Dendritic cell treated with granulocyte-macrophage colony-stimulating factor and Interleukin-4, amounts not matched to agents 40 ng/mL and 50 ng/mL, for 4 days (primary cell): Measurements from ENCODE around the gene GSTT4.

Source experiments
- H3K27ac Mint-ChIP-seq: one replicate; pipeline ENCODE4 v1.8.0; 2022; ENCODE audit warnings: mild to moderate bottlenecking, mixed read lengths
- H3K27me3 Mint-ChIP-seq: one replicate; pipeline ENCODE4 v1.8.0; 2022; ENCODE audit warnings: mild to moderate bottlenecking, mixed read lengths
- H3K36me3 Mint-ChIP-seq: one replicate; pipeline ENCODE4 v1.8.0; 2022; ENCODE audit warnings: low read depth, mixed read lengths
- H3K4me1 Mint-ChIP-seq: one replicate; pipeline ENCODE4 v1.8.0; 2022; ENCODE audit warnings: low read depth, mixed read lengths
- H3K4me3 Mint-ChIP-seq: one replicate; pipeline ENCODE4 v1.8.0; 2022; ENCODE audit warnings: mild to moderate bottlenecking, moderate library complexity, mixed read lengths
- H3K9me3 Mint-ChIP-seq: one replicate; pipeline ENCODE4 v1.8.0; 2022; ENCODE audit warnings: mixed read lengths
- intact Hi-C: fragments of 100-400 bp; cut with micrococcal nuclease; formaldehyde crosslinking; loops from one replicate; pipeline ENCODE4 v1.15.0; 2022

The GSTT4 gene

DNA sequence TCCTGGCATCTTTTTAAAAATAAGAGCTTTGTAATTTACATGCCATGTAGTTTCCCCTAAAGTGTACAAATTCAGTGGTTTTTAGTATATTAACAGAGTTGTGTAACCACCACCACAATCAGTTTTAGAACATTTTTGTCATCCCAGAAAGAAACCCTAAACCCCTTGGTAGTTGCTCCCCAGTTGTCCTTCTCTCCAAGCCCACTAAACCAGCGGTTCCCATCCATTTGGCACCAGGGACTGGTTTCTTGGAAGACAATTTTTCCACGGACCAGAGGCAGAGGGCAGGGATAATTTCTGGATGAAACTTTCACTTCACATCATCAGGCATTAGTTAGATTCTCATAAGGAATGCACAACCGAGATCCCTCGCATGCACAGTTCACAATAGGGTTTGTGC, 28.5 kb upstream of the GSTT4 start:
- peaks cover 36% of the 10 kb centered on the region for H3K4me1 Mint-ChIP-seq
- no peak overlapping the region for H3K4me3 Mint-ChIP-seq
- intact Hi-C loops, result no loop called here
- H3K27ac Mint-ChIP-seq, result peak overlapping the region; percentile 29
- no peaks in the 10 kb centered on the region for H3K27me3 Mint-ChIP-seq
- peaks cover 59% of the 10 kb centered on the region for H3K36me3 Mint-ChIP-seq
- H3K9me3 Mint-ChIP-seq, result no peaks in the 10 kb centered on the region

DNA sequence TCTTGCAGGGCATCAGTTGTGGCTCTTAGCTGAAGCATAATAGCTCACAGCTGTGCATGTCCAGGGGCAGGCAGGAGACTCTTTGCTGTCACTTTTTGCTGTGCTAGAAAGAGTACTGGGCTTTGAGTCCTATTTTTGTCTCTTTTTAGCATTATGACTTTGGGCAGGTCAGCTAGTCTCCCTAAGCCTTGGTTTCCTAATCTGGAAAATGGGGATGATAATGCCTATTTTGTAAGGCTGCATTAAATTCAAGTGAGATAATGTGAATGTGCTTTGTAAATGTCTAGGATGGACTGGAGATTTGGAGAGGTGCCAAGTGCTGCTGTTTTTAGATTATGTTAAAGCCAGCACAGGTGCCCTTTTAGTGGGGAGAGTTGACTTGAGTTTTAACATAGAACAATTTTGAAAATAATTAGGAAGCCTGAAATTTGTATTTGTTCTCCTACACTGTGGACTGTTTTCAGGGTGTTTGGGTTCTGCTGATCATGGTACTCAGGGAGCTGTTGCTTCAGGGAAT, 25.0 kb upstream of the GSTT4 start:
- Mint-ChIP-seq H3K4me1 (peaks cover 29% of the 10 kb centered on the region), H3K9me3 (no peaks in the 10 kb centered on the region), H3K4me3 (no peak overlapping the region), H3K27ac (no peak overlapping the region), H3K36me3 (peaks cover 39% of the 10 kb centered on the region), H3K27me3 (no peaks in the 10 kb centered on the region)
- intact Hi-C loops, result no loop called here

DNA sequence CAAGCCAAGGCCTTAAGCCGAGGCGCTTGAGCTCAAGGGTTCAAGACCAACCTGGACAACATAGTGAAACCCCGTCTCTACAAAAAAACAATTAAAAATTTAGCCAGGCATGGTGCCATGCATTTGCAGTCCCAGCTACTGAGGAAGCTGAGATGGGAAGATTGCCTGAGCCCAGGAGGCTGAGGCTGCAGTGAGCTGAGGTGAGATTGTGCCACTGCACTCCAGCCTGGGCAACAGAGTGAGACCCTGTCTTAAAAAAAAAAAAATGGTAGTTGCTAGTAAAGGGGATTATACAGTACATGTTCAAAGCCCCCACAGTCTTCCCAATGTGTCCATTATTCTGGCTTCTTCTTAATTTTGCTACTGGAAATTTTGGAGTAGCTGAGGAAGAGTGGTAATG, 24.1 kb upstream of the GSTT4 start:
- no peak overlapping the region for H3K27ac Mint-ChIP-seq
- intact Hi-C loops, result no loop called here
- no peaks in the 10 kb centered on the region for H3K9me3 Mint-ChIP-seq
- H3K4me3 Mint-ChIP-seq, result no peak overlapping the region
- no peaks in the 10 kb centered on the region for H3K27me3 Mint-ChIP-seq
- H3K36me3 Mint-ChIP-seq, result peaks cover 45% of the 10 kb centered on the region
- peaks cover 23% of the 10 kb centered on the region for H3K4me1 Mint-ChIP-seq

DNA sequence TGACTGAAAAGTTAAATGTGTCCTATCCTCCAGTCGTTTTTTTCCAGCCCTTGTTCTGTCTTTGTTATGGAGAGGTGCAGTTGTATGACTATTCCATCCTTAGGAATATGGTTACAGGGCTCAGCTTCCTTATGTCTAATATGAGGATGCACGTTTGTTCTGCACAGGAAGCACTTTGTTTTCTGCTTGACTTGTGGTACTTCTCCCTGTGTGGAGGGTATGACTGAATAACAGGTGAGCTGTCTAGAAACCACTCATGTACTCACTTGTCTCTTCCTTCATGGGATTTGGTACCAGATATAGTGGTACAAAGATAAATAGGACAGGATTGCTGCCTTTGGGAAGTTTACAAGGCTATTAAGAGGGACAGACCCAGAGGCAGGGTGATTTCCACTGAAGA, 23.3 kb upstream of the GSTT4 start:
- peaks cover 45% of the 10 kb centered on the region for H3K36me3 Mint-ChIP-seq
- H3K4me3 Mint-ChIP-seq, result no peak overlapping the region
- no peaks in the 10 kb centered on the region for H3K27me3 Mint-ChIP-seq
- intact Hi-C loops, result no loop called here
- peaks cover 16% of the 10 kb centered on the region for H3K4me1 Mint-ChIP-seq
- no peak overlapping the region for H3K27ac Mint-ChIP-seq
- no peaks in the 10 kb centered on the region for H3K9me3 Mint-ChIP-seq

DNA sequence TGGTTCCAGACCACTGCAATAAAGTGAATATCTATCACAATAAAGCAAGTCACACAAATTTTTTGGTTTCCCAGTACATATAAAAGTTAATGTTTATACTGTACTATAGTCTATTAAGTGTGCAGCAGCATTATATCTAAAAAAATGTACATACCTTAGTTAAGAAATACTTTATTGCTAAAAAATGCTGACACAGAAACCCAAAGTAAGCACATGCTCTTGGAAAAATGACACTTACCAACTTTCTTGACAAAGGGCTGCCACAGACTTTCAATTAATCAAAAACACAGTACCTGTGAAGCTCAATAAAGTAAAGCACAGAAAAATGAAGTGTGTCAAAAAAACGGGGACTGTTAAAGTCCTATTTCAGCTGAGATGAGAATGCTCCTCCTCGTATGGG, 22.7 kb upstream of the GSTT4 start:
- H3K4me1 Mint-ChIP-seq, result peaks cover 13% of the 10 kb centered on the region
- H3K4me3 Mint-ChIP-seq, result no peak overlapping the region
- H3K36me3 Mint-ChIP-seq, result peaks cover 42% of the 10 kb centered on the region
- H3K9me3 Mint-ChIP-seq, result no peaks in the 10 kb centered on the region
- intact Hi-C loops, result no loop called here
- H3K27ac Mint-ChIP-seq, result no peak overlapping the region
- no peaks in the 10 kb centered on the region for H3K27me3 Mint-ChIP-seq

DNA sequence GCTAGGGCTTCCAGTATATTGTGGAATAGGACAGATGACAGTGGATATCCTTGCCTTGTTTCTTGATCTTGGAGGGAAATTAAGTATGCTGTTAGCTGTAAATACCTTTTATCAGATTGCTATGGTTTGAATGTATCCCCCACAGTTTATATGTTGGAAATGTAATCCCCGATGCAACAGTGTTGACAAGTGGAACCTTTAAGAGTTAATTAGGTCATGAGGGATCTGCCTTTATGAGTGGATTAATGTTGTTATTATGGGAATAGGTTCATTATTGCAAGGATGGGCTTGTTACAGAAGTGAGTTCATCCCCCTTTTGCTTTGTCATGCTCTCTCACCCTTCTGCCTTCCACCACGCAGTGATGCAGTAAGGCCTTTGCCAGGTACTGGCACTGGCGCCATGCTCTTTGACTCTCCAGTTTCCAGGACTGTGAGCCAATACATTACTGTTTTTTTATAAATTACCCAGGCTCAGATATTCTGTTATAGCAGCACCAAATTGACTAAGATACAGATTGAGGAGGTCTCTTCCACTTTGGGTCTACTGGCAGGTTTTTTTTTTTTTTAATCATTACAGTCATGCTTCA, 22.2 kb upstream of the GSTT4 start:
- Mint-ChIP-seq H3K36me3 (peaks cover 42% of the 10 kb centered on the region), H3K4me1 (peaks cover 13% of the 10 kb centered on the region), H3K27ac (no peak overlapping the region)

DNA sequence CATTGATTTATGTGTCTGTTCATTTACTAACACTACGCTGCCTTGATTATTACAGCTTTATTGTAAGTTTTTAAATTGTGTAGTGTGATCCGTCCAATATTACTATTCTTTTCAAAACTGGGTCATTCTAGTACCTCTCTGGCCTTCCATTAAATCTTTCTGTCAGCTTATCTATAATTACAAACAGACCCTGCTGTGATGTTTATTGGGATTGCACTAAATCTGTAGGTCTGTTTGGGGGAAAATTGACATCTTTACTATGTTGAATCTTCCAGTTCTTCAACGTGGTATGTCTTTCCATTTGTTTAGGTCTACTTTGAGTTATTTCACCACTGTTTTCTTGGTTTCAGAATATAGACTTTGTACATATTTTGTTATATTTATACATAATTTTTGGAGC, 21.5 kb upstream of the GSTT4 start:
- intact Hi-C loops, result no loop called here

More for the DNA sequence above, 22.2 kb upstream of the GSTT4 start:
- H3K9me3 Mint-ChIP-seq, result no peaks in the 10 kb centered on the region
- no peak overlapping the region for H3K4me3 Mint-ChIP-seq
- H3K27me3 Mint-ChIP-seq, result no peaks in the 10 kb centered on the region
- intact Hi-C loops, result no loop called here

DNA sequence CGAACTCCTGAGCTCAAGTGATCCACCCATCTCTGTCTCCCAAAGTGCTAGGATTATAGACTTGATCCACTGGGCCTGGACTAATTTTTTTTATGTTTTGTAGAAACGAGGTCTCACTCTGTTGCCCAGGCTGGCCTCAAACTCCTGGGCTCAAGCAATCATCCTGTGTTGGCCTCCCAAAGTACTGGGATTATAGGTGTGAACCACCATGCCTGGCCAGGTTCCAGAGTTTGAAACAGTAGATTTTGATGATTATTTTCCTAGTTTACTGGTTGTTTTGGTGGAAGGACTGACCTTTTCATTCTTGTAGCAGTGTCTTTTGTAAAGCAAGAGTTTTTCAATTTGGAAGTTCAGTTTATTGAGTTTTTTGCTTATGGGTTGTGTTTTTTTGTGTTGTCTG, 20.8 kb upstream of the GSTT4 start:
- Mint-ChIP-seq H3K4me1 (peaks cover 7% of the 10 kb centered on the region), H3K4me3 (no peak overlapping the region), H3K27ac (no peak overlapping the region), H3K27me3 (no peaks in the 10 kb centered on the region), H3K36me3 (peaks cover 43% of the 10 kb centered on the region), H3K9me3 (no peaks in the 10 kb centered on the region)
- intact Hi-C loops, result no loop called here

More for the DNA sequence above, 21.5 kb upstream of the GSTT4 start:
- no peak overlapping the region for H3K27ac Mint-ChIP-seq
- H3K9me3 Mint-ChIP-seq, result no peaks in the 10 kb centered on the region
- H3K27me3 Mint-ChIP-seq, result no peaks in the 10 kb centered on the region
- peaks cover 43% of the 10 kb centered on the region for H3K36me3 Mint-ChIP-seq
- no peak overlapping the region for H3K4me3 Mint-ChIP-seq
- H3K4me1 Mint-ChIP-seq, result peaks cover 7% of the 10 kb centered on the region

DNA sequence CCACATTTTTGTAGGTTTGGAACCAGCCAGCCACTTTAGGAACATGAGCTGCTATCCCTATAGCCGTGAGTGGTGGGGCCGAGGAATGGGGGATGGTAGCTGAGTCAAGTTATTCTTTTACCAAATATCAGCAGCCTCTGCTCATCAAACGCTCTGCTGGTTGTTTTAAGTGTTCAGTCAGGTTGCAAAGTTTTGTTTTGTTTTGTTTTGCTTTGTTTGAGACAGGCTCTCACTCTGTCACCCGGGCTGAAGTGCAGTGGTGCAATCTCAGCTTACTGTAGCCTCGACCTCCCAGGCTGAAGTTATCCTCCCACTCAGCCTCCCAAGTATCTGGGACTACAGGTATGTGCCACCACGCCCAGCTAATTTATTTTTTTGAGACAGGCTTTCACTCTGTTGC, 20.2 kb upstream of the GSTT4 start:
- no peaks in the 10 kb centered on the region for H3K27me3 Mint-ChIP-seq
- H3K9me3 Mint-ChIP-seq, result no peaks in the 10 kb centered on the region
- H3K27ac Mint-ChIP-seq, result no peak overlapping the region
- H3K4me3 Mint-ChIP-seq, result no peak overlapping the region
- peaks cover 4% of the 10 kb centered on the region for H3K4me1 Mint-ChIP-seq
- peaks cover 37% of the 10 kb centered on the region for H3K36me3 Mint-ChIP-seq
- intact Hi-C loops, result no loop called here

DNA sequence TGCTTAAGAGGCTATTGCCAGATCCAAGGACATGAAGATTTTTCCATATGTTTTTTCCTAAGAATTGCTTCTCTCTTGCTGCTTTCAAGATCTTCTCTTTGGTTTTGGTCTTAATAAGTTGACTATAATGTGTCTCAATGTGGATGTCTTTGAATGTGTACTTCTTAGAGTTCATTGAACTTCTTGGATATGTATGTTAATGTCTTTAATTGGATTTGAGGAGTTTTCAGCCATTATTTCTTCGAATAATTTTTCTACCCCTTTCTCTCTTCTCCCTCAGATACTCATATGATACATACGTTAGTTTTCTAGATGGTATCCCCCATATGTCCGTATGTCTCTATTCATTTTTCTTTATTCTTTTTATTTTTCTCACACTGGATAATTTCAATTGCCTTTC, 19.1 kb upstream of the GSTT4 start:
- H3K27ac Mint-ChIP-seq, result no peak overlapping the region
- H3K36me3 Mint-ChIP-seq, result peaks cover 33% of the 10 kb centered on the region
- no peaks in the 10 kb centered on the region for H3K9me3 Mint-ChIP-seq
- H3K4me3 Mint-ChIP-seq, result no peak overlapping the region
- H3K4me1 Mint-ChIP-seq, result no peaks in the 10 kb centered on the region
- intact Hi-C loops, result no loop called here
- no peaks in the 10 kb centered on the region for H3K27me3 Mint-ChIP-seq

DNA sequence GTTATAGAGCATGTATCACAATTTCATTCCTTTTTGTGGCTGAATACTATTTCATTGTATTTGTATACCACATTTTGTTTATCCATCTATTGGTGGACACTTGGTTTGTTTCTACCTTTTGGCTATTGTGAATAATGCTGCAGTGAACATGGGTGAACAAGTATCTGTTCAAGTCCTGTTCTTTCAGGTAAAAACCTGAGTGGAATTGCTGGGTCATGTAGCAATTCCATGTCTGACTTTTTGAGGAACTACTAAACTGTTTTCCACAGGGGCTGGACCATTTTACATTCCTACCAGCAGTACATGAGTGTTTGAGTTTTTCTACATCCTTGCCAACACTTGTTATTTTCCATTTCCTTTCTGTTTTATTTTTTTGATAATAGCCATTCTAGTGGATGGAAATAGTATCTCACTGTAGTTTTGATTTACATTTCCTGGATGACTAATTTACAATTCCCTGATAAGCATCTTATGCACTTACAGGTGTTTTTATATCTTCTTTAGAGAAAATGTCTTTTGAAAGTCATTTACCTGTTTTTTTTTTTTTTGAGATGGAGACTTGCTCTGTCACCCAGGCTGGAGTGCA, 18.0 kb upstream of the GSTT4 start:
- no peaks in the 10 kb centered on the region for H3K4me1 Mint-ChIP-seq
- H3K27ac Mint-ChIP-seq, result no peak overlapping the region
- H3K9me3 Mint-ChIP-seq, result no peaks in the 10 kb centered on the region
- no peak overlapping the region for H3K4me3 Mint-ChIP-seq
- no peaks in the 10 kb centered on the region for H3K27me3 Mint-ChIP-seq
- intact Hi-C loops, result no loop called here
- peaks cover 38% of the 10 kb centered on the region for H3K36me3 Mint-ChIP-seq

DNA sequence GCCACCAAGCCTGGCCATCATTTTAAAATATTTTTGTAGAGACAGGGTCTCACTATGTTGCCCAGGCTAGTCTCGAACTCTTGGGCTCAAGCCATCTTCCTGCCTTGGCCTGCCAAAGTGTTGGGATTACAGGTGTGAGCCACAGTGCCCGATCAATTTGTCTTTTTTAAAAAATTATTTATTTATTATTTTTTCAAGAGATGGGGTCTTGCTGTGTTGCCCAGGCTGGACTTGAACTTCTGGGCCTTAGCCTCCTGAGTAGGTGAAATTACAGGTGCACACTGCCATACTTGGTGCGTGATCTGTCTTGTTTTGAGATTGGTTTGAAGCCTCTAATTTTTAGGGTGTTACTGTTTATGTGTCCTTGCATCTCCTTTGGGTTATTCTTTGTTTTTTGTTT, 16.1 kb upstream of the GSTT4 start:
- Mint-ChIP-seq H3K9me3 (no peaks in the 10 kb centered on the region), H3K36me3 (peaks cover 44% of the 10 kb centered on the region), H3K4me1 (peaks cover 5% of the 10 kb centered on the region), H3K27ac (no peak overlapping the region), H3K4me3 (no peak overlapping the region), H3K27me3 (no peaks in the 10 kb centered on the region)
- intact Hi-C loops, result no loop called here

DNA sequence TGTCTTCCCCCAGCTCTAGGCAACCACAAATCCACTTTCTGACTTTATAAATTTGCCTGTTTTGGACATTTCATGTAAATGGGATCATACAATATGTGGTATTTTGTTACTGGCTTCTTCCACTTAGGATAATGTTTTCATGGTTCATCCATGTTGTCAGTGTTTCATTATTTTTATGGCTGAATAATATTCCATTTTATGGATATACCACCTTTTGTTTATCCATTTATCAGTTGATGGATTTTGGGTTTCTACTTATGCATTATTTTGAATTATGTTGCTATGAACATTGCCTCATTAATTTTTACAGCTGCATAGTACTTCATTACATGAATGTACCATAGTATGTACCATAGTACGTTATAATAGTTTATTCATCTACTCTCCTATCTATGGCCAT, 10.9 kb upstream of the GSTT4 start:
- intact Hi-C loops, result no loop called here
- Mint-ChIP-seq H3K4me1 (peaks cover 31% of the 10 kb centered on the region), H3K27me3 (no peaks in the 10 kb centered on the region), H3K27ac (no peak overlapping the region), H3K4me3 (no peak overlapping the region), H3K9me3 (no peaks in the 10 kb centered on the region), H3K36me3 (peaks cover 28% of the 10 kb centered on the region)

DNA sequence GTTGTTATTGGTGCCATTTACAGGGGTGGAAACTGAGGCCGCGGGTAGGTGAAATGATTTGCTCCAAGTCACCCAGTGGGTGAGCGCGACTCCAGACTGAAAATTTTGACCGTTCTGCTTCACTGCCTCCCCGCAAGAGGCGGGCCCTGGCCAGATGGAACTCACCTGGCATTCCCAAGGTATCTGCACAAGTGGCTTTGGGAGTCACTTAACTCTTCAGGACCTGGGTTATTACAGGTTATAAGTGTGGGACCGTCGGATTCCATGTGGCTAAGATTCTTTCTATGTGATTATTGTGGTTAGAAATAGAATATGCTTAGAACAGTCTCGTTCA, 6.4 kb upstream of the GSTT4 start:
- intact Hi-C loops, result no loop called here
- no peaks in the 10 kb centered on the region for H3K27me3 Mint-ChIP-seq
- no peaks in the 10 kb centered on the region for H3K9me3 Mint-ChIP-seq
- H3K27ac Mint-ChIP-seq, result peak overlapping the region; percentile 97
- peak overlapping the region; percentile 89 for H3K4me3 Mint-ChIP-seq
- peaks cover 15% of the 10 kb centered on the region for H3K36me3 Mint-ChIP-seq
- H3K4me1 Mint-ChIP-seq, result peaks cover 43% of the 10 kb centered on the region

DNA sequence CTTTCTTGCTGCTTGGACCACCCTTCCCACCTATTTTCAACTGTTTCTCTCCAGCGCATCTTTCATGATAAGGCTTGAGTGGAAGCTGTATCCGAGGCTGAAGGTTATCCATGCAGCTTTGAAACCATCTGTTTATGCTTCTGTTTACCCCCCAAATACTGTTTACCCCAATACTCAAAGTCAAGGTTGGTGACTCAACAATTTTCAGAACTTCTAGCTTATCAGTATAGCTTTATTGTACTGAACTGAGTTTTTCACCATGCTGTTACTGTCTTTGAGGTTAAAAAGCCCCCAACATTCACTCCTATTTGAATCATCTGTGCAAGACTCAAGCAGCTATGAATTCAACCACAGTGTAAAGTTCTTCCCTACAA, 4.8 kb upstream of the GSTT4 start:
- intact Hi-C loops, result no loop called here
- Mint-ChIP-seq H3K27ac (peak overlapping the region; percentile 50), H3K9me3 (no peaks in the 10 kb centered on the region), H3K36me3 (peaks cover 15% of the 10 kb centered on the region), H3K27me3 (no peaks in the 10 kb centered on the region), H3K4me3 (no peak overlapping the region), H3K4me1 (peaks cover 60% of the 10 kb centered on the region)
